GM21528 (cell line): Measurements from ENCODE around the gene FYCO1.

Source experiments
- ATAC-seq: cut with Tn5 transposase; IDR thresholded peaks from one replicate; pipeline ENCODE4 v1.9.1; 2021; ENCODE audit warnings: mild to moderate bottlenecking, moderate library complexity; ENCODE audit not compliant: unreplicated experiment, low FRiP score

FYCO1 gene

DNA sequence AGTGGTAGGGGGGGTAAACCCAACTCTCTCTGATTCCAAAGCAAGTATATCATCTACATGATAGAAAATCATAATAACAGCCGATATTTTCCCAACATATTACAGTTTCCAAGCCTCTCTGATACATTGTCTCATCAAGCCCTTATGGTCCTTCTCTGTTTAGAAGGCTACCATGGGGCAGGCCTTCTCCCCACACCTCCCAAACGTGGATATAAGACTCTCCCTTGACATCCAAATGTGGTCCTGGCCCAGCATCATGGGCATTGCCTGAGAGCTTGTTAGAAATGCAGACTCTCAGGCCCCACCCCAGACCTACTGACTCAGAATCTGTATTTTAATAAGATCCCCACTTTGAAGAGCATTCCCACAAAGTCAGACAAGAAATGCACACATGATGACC lies 127.0 kb downstream of the FYCO1 start:
- ATAC-seq, result no peak

- ATAC-seq, result no peak
Measured at GRCh38 chr3:45868213-45868612, 127.4 kb downstream of the FYCO1 start.
